ENCODE results near the gene ZNF185. TPM values are rescaled to one million over a fixed set of nuclear protein-coding genes. Genes with fewer than 3 reads are reported as not detected.

ZNF185 gene
- polyA plus RNA-seq, 3 donors = 39.1 to 82.9 (median 40.5) TPM

GRCh38 chrX:152928761-152929400, 31.0 kb downstream of the ZNF185 start:
- Histone ChIP-seq H3K27ac (ENCODE audit: low read depth in 1 of 2, low read length in 2 of 2) (no peak overlapping the region), H3K27me3 (ENCODE audit: control insufficient read depth in 2 of 2, insufficient read depth in 2 of 2, low read length in 2 of 2) (no peaks in the 10 kb centered on the region), H3K9me3 (replicated peaks in 1 of 2; ENCODE audit: control insufficient read depth in 1 of 2, insufficient read depth in 1 of 2, low read length in 2 of 2) (no peaks in the 10 kb centered on the region), H3K4me2 (replicated peaks; ENCODE audit: extremely low read depth, low read length, poor library complexity, severe bottlenecking) (no peak overlapping the region), H2AFZ (ENCODE audit: insufficient read depth, low read depth, low read length, poor library complexity, severe bottlenecking) (no peak overlapping the region), H3K79me2 (ENCODE audit: insufficient read depth, low read length) (no peaks in the 10 kb centered on the region), H3K4me3 (replicated peaks in 1 of 3; ENCODE audit: low read depth in 2 of 3, low read length in 3 of 3) (no peak overlapping the region), H3K9ac (ENCODE audit: insufficient read depth, low read length, poor library complexity, severe bottlenecking) (no peak overlapping the region), H3K36me3 (replicated peaks in 1 of 2; ENCODE audit: control insufficient read depth in 1 of 2, insufficient read depth in 2 of 2, low read length in 2 of 2) (peaks cover 11 to 32% of the 10 kb centered on the region in 2 donors), H4K20me1 (ENCODE audit: insufficient read depth, low read length) (no peaks in the 10 kb centered on the region), H3K4me1 (ENCODE audit: control insufficient read depth in 1 of 2, insufficient read depth in 2 of 2, low read length in 2 of 2) (no peaks in the 10 kb centered on the region)
- H3K27me3 Mint-ChIP-seq (ENCODE audit: low read depth in 3 of 3) = peaks cover 0 to 5% (median 3%) of the 10 kb centered on the region in 3 donors
- peaks cover 1% of the 10 kb centered on the region for H3K4me1 Mint-ChIP-seq
- peaks cover 8 to 37% of the 10 kb centered on the region in 2 donors for H3K36me3 Mint-ChIP-seq
- WGBS (ENCODE audit: insufficient coverage) = 100% methylated on average over 3 of the region's 10 CpGs
- TF ChIP-seq CTCF (IDR thresholded peaks at IDR 0.05) = no peak
- peak overlapping the region in 1 of 7 donors; percentile 53 for H3K27ac Mint-ChIP-seq
- H3K9me3 Mint-ChIP-seq = peaks cover 0 to 1% (median 0%) of the 10 kb centered on the region in 7 donors
- intact Hi-C loops (cut with micrococcal nuclease) = no loop called here
- no peak overlapping the region for H3K4me3 Mint-ChIP-seq
- no peak for DNase-seq

GRCh38 chrX:152929898-152930297, 32.0 kb downstream of the ZNF185 start:
- Histone ChIP-seq H3K4me3 (replicated peaks in 1 of 3; ENCODE audit: low read depth in 2 of 3, low read length in 3 of 3) (no peak overlapping the region), H3K4me1 (ENCODE audit: control insufficient read depth in 1 of 2, insufficient read depth in 2 of 2, low read length in 2 of 2) (no peaks in the 10 kb centered on the region), H2AFZ (ENCODE audit: insufficient read depth, low read depth, low read length, poor library complexity, severe bottlenecking) (no peak overlapping the region), H3K36me3 (replicated peaks in 1 of 2; ENCODE audit: control insufficient read depth in 1 of 2, insufficient read depth in 2 of 2, low read length in 2 of 2) (peaks cover 17 to 40% of the 10 kb centered on the region in 2 donors), H3K4me2 (replicated peaks; ENCODE audit: extremely low read depth, low read length, poor library complexity, severe bottlenecking) (no peak overlapping the region), H4K20me1 (ENCODE audit: insufficient read depth, low read length) (no peaks in the 10 kb centered on the region), H3K79me2 (ENCODE audit: insufficient read depth, low read length) (no peaks in the 10 kb centered on the region), H3K9ac (ENCODE audit: insufficient read depth, low read length, poor library complexity, severe bottlenecking) (no peak overlapping the region), H3K27ac (ENCODE audit: low read depth in 1 of 2, low read length in 2 of 2) (no peak overlapping the region), H3K9me3 (replicated peaks in 1 of 2; ENCODE audit: control insufficient read depth in 1 of 2, insufficient read depth in 1 of 2, low read length in 2 of 2) (no peaks in the 10 kb centered on the region), H3K27me3 (ENCODE audit: control insufficient read depth in 2 of 2, insufficient read depth in 2 of 2, low read length in 2 of 2) (no peaks in the 10 kb centered on the region)
- Mint-ChIP-seq H3K9me3 (no peaks in the 10 kb centered on the region), H3K4me3 (no peak overlapping the region), H3K27me3 (ENCODE audit: low read depth in 3 of 3) (peaks cover 0 to 5% (median 3%) of the 10 kb centered on the region in 3 donors), H3K36me3 (peaks cover 10 to 37% of the 10 kb centered on the region in 2 donors), H3K4me1 (peaks cover 1% of the 10 kb centered on the region), H3K27ac (no peak overlapping the region)
- DNase-seq = no peak
- WGBS (ENCODE audit: insufficient coverage) = 100% methylated on average over 2 of the region's 4 CpGs
- TF ChIP-seq CTCF (IDR thresholded peaks at IDR 0.05) = no peak
- intact Hi-C loops (cut with micrococcal nuclease) = no loop called here

Data from CD14-positive monocyte (primary cell).